CMK (cell line): ENCODE measurements around the gene TNFRSF25.
"Not testable (repeated sequence)": the region's sequence is repeated elsewhere in the genome, so short reads cannot be mapped to it uniquely, and the experiment has no call there.

ENCODE experiments used
- DNase-seq: peaks from one replicate; pipeline ENCODE4 v3.0.0-alpha.2; 2010; ENCODE audit warnings: low read depth

TNFRSF25 gene

DNA sequence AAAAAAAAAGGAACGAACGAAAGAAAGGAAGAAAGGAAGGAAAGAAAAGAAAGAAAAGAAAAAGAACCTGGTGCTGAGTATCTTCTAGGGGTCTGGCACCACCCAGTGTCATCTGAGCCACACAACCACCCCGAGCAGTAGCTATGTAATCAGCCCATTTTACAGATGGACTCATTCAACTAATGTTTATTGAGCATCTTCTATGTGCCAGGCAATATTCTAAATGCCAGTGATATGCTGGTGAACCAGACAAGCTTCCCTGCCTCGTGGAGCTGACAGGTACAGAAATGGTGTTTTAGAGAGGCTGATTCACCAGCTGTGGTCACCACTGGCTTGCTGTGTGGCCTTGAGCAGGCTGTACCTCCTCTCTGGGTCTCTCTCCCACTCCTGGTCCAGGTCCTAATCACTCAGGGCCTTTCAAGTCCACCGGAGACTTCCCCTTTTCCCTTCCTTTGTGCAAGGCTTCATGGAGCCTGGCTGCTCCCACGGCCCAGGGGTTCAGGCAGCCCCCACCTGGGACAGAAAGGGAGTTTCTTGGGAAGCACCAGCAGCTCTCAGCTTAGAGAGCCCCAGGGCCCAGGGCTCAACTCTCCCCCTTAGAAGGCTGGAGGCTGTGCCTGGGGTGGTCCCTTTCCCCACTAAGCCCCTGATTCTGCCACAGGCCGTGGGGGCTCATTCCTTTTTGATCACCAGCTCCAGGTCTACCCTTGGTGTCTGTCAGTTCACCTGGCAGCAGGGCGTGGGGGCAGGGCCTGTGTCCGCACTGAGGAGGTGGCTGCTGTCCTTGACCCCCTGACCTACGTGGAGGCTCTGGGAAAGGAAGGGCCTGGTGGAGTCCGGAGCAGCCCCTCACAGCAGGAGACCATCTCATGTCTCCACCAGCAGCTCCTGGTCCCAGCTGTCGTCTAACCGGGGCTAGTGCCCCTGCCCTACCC lies 34.1 kb downstream of the TNFRSF25 start:
- DNase-seq = not testable (repeated sequence)

DNA sequence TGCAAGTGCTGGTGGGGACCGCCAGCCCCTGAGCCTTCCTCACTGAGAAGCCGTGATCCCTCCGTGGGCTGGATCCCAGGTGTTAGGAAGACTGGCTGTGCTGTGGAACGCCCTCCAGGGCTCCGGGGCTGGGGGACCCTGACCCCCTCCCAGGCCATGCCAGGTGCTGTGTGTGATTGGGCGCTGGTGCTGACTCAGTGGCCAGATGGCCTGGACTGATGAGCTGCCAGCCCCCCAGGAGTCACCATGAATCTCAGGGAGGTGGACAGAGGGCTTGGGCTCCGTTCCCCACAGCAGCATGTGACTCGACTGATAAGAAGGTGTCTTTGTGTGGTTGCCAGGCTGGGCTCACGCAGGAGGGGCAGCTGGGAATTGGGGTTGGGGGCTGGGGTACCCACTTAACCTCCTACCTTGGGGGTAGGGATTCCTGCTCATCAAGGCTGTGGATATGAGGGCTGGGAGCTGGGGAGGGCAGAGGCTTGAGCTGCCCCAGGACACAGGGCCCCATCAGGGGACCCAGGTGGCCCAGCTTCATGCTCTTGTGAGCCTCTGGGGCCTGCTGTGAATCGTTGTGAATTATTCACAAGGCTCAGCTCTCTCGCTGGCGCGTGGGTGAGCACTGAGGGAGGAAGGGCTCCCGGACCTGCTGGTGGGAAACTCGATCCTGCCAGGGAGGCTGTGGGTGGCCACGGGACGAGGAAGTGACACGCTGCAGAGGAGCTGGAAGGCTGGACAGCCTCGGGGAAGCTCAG lies 36.1 kb downstream of the TNFRSF25 start:
- DNase-seq = not testable (repeated sequence)

DNA sequence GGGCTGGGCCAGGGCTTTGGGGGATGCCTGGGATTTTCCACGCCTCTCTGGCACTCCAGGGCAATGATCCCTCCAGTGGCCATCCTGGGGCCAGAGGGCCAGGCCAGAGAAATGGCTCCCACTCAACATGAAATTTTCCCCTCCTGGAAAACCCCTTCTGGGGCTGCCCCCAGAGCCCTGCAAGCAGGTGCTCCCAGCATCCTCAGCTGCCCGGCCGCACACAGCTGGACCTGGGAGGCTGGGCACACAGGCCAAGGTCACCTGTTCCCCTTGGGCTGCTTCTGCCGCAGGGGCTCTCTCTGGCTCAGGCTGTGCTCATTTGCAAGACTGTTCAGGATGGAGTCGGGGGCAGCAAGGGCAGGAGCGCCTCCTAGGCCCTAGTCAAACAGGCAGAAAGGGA lies 37.5 kb downstream of the TNFRSF25 start:
- DNase-seq = not testable (repeated sequence)

DNA sequence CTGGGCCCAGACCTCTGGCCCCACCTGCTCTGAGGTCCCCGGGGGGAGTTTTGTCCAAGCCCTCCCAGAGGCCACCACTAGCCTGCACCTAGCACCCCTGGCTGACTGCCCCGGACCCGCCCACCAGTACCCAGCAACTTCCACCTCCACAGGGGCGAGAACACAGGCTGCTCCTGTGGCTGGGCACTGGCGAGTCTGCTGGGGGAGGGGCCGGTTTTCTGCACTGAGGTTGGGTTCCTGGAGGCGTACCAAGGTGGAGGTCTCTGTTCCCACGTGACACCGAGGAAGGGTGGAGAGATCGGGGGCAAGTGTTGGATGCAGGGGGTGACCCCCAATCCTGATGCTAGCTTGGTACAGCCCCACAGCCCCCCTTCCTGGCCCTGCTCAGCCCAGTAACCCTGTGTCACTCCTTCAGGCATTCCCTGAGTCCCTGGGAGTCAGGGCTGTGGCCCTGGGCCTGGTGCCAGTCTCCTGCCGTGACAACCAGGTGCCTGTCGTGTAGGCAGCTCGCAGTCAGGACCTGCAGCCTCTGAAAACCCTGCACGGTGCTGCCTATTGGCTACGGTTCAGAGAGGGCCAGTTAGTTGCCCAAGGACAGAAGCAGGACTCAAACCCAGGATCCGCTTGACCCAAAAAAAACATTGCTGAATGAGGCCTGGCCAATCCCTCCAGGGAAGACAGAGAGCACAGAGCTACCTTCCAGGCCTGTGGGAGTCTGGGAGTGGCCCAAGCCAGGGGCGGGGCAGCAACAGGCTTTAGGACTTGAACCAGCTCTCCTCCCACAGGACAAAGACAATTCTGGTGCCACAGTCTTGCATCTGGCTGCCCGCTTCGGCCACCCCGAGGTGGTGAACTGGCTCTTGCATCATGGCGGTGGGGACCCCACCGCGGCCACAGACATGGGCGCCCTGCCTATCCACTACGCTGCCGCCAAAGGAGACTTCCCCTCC lies 38.3 kb downstream of the TNFRSF25 start:
- no peak for DNase-seq

DNA sequence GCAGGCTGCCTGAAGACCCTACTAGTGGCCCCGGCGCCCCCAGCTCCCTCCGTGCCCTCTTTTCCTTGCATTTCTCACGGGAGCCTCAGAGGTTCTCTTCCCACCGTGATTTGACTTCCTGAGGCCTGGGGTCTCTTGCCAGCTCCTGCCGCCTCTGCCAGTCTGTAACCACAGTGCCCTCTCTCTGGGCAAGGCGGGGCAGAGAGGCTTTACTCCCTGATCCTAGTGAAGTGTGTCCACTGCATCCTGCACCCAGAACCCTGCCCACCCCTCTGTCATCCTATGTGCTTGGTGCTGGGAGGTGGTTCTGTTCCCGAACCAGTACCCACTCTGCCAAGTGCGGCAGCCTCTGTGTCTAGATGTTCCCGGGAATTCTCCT lies 39.0 kb downstream of the TNFRSF25 start:
- DNase-seq = no peak

DNA sequence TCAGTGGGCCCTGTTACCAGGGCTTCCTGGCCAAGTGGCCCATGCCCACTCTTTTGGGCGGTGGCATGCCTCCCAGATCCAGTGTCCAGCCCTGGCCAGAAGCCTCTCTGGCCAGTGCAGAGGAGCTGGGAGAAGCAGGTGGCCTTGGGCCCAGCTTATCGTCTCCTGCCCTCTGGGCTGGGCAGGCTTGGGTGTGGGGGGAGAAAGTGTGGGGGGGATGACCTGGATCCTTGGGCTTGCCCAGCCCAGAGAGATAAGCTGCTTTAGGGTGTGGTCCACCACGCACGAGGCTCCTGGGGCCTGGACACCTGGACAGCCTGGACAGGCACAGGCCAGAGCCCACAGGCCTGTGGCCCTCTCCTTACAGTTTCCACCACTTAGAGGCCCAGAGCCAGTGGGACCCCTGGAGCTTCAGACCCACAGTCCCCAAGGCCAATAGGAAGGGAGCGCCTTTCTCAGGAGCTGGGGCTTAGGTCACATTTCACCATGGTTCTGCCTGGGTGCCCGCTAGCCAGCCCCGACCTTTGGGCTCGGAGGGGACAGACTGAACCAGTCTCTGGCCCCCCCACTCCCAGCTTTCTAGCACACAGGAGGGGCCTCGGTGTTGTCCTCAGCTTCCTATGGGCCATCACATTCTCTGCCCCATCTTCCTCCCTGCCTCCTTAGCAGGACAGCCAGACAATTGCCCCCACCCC lies 39.5 kb downstream of the TNFRSF25 start:
- DNase-seq = no peak

DNA sequence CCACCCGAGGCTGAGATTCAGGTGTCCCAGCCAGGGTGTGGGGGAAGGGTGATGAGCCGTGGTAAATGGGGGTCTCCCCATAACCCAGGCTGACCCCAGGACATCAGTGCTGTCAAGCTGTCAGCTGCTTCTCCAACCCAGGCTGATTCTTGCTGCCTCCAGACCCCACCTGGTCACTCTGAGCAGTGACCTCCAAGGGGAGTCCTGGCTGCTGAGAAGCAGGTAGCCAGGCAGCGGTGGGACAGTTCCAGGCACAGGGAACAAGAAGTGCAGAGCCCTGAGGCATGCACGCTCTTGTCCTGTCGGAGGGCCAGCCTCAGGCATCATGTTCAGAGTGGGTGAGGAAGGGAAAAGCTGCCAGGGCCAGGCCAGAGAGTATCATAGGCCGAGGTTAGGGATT lies 40.3 kb downstream of the TNFRSF25 start:
- DNase-seq = no peak

DNA sequence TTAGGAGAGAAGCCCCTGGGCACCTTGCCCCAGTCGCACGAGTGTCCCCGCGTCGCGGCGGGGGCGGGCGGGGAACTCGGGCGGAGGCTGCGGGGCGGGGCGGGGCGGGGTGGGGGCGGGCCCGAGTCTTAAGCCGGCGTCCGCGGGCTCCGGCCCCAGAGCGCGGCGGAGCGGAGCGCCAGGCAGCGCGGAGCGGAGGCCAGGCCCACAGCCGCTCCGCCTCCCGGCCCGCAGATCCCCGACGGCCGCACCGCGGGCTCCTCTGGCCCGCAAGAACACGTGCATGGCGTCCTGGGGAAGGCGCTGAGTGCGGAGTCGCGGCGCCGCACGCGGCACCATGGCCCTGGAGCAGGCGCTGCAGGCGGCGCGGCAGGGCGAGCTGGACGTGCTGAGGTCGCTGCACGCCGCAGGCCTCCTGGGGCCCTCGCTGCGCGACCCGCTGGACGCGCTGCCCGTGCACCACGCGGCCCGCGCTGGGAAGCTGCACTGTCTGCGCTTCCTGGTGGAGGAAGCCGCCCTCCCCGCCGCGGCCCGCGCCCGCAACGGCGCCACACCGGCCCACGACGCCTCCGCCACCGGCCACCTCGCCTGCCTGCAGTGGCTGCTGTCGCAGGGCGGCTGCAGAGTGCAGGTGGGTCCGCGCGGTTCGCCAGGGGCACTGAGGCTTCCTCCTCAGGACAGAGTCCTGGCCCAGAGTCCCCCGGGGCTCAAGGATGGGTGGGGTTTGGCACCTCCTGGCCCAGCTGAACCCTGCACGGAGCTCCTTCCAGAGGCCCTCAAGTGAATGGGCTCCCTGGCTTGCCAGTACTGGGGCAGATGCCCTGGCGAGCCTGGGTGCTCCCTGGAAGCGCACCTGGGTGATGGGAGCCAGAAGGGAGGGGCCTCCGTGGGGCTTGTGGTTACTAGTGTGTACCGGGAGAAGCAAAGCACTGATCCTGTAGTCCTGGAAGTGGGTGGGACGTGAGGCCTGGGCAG lies 41.1 kb downstream of the TNFRSF25 start, which contains the start of gene ESPN:
ESPN (plus strand) TSS at position 158 of the 975 bp plus-strand sequence; CDS start at position 338, 180 bp downstream.
- DNase-seq = no peak

DNA sequence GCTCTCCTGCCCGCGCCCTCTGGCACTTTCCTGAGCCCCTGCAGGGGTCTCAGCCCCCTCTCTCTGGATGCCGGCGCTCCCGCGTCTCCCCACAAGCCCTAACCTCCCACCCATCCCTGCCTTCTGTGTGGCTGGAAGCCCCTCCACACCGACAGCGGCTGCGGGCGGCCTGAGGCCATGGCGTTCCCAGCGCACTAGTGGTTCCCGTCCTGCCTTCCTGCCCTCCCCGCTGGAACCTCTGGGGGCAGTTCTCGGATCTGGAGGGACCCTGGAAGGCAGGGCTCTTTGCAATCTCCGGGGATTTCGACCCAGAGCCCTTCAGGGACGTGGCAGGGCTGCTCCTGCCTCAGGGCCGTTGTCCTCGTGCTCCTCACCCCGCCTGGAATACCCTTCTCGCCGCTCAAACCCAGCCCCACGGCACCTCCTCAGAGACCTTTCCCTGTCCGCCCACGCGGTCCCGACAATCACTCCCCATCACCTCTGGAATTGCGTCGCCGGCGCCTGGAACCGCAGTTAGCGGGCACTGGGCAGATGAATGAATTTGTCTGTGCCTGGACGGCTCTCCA lies 41.9 kb downstream of the TNFRSF25 start:
- DNase-seq = no peak

DNA sequence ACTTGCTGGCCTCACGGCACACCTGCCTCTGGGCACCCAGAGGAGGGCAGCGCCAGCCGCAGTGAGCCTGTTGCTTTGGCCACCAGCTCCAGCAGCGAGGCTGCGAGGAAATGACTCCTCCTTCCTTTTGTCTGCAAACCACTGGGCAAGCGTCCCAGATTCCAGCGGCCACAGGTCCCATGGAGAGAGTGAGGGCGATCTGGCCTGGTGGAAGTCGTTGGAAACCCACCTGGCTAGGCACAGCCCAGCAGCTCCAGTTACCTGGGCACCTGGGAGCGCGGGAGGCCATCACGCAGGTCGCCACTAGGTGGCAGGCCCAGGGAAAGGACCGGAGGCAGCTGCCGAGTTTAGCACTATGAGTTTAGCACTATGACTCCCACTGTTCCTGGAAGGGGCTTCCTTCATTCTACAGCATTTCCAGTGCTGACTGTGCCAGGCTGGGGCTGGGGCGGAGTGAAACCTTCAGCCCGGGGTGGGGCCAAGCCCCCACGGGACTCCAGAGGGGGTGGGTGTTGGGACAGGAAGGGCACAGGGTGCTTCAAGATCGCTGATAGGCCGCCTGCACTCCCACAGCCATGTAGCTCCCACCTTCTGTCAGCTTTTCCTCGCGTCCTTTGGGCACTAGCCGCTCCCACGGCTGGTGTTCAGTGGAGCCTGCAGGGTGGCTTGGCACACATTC lies 42.5 kb downstream of the TNFRSF25 start:
- no peak for DNase-seq

DNA sequence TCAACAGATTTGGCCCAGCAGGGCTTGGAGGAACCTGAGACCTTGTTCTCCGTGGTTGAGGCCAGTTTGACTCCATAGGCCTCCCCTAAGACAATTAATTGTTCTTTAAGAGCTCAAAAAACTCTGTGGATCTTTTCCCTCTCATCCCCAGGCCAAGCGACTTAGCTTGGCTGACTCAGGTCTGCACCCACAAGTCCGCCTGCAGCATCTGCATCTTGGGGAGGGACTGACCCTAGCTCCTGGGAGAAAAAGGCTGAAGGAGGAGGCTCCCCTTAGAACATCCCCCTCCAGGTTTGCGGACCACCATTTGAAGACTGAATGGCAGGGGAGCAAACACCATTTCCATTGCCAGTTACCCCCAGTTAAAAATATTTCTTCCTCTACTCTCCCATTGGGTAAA lies 44.7 kb downstream of the TNFRSF25 start:
- DNase-seq = no peak

DNA sequence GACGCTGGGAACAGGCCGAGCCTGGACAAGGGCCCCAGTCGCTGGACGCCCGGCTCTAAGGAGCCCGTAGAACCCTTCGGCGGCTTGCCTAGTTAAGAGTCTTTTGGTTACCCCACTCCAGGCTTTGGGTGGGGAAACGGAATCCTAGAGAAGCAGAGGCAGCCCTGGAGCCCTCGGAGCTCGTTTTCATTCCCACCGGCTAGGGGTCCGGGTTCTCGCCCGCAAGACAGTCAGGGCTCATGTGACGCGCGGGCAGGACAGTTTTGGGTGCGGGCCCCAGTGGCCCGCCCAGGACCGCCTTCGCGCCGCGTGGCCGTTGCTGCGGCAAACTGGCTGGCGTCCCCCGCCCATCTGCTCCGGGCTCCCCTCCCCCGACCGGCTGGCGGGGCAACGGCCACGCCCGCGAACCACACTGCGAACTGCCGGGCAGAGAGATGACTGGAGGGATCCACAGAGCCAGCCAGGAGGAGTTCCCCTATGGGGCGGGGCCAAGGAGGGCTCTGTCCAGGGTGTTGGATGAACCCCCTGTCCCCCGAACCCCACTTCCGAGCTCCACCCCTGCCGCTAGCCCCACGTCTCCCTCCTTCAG lies 45.4 kb downstream of the TNFRSF25 start:
- no peak for DNase-seq

DNA sequence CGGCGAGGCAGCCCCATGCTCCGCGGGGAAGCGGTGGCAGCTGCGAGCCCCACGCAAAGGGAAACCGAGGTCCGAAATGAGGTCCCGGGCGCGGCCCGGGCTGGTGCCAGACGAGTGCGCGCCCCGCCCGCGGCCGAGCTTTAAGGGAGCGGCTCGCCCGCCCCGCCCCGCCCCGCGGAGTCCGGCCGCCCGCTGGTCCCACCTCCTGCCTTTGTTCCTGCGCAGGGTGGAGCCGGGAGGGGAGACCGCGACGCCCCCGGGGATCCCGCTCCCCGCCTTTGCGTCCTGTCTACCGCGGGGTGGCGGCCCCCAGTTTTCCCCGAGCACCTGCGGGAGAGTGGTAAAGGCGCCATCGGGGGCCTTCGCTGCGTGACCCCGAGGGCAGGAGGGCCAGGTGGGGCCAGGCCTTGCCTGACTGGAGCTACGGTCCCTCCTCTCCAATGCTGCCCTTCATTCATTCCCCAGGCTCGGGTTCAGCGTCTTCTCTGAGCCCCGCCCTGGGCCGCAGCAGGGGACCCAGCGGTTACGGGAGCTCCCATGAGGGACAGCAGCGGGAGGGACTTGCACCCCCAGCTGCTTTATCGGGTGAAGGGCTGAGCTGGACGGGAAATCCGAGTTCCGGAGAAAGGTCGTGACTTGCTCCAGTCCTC lies 46.0 kb downstream of the TNFRSF25 start, which contains the start of gene HES2:
HES2 (minus strand) TSS at position 116 of the 650 bp plus-strand sequence; CDS start at position 17, 99 bp downstream.
- DNase-seq = no peak

DNA sequence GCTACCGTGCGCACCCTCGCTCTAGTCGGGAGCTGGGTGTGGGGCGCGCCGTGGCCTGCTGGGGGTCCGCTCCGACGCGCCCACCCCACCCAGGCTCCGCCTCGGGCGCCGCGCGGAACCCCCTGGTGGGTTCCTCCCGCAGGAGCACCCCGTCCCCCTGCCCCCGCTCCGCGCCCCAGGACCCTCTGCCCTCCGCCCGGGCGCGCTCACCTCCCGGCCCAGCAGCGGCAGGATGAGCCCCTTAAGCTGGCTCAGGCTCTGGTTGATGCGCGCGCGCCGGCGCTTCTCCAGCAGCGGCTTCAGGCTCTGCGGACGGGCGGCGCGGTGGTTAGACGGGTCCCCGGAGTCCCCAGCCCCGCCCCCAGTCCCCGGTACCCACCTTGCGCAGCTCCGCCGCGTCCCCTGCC lies 46.6 kb downstream of the TNFRSF25 start:
- no peak for DNase-seq

DNA sequence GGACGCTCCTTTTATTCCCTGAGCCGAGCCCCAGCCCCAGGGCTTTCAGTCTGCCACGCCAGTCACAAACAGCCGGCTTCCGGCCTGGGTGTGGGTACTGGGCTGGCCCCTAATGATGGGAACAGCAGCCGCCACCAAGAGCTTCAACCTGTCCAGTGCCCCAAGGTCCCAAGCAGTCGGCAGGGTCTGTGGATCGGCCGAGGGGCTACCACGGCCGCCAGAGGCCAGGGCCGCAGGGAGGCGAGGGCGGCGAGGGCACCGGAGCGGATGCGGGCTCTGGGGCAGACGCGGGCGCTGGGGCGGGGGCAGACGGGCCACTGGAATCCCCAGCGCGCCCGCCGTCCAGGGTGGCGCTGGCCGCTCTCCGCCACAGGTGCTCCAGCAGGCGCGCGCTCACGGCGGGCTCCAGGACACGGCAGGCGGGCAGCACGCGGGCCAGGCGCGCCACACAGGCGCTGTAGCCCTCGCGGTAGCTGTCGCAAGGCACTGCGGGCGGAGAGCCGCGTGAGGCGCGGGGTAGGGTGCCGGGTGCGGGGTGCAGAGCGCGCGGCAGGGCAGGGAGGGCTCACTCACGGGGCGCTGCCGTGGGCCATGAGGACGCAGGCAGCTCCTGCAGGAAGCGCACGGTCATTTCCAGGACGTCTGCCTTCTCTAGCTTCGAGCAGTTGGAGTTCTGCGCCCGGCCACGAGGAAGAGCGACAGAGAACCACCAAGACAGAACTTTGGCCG lies 47.1 kb downstream of the TNFRSF25 start:
- DNase-seq = no peak

DNA sequence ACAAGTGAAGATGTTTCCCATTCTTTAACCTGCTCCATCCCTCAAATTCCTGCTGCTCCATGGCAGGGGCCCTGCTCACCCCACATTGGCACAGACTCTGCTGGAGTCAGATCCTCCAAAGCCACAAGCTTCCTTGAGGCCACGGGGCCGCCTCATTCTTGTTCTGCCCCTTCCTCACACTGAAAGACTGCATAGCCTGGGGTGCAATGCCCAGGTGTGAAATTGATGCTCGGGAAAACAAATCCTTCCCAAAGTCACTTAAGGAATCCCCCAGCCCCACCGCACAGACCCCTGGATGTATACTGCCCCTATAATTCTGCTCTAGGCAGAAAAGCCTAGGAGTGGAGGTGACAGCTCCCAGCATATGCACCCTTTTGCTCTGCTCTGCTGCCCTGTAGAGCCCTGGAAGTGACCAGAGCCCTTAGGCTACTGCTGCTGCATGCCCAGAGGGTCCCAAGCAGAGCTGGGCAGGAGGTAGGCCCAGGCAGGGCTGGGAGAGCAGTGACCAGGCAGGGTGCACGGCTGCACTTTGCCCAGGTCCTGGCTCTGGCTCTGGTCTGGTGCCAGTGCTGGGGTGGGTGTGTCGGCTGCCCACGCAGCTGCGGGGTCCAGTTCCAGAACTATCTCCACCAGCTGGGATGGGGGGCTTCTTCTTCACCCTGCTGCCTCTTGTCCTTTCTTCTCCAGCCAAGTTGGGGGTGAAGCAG lies 47.9 kb downstream of the TNFRSF25 start:
- DNase-seq = no peak

DNA sequence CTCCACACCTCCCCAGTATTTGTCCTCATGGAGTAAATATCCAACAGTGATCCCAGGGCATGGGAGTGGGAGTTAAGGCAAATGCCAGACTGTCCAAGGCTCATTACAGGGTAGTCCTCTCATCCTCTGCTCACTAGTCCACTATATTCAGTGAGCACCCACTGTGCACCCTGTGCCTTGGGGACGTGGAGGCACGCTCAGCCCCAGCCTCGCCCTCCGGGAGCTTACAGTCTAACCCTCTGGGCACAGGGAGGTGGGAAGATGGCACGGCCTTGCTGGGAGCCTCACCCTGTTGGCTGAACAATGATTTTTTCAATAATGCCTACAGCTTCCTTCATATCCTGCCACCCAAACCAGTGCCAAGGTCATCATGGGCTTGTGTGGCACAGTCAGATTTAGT lies 49.1 kb downstream of the TNFRSF25 start:
- DNase-seq = no peak
